Omental fat pad (tissue), 4 donors: Measurements from ENCODE around the gene SRSF5. TPM values are rescaled to one million over a fixed set of nuclear protein-coding genes. Genes with fewer than 3 reads are reported as not detected.

ENCODE experiments used
- ATAC-seq: fragments of 150-250 bp; one replicate; pipeline ENCODE4 v1.9.1; 2016; ENCODE audit warnings: mild to moderate bottlenecking, moderate library complexity; ENCODE audit not compliant: low FRiP score
- DNase-seq: peaks from one replicate; pipeline ENCODE4 v3.0.0-alpha.2; 2019; ENCODE audit warnings: low spot score
- CTCF ChIP-seq, 3 donors: fragments of 450-650 bp; IDR thresholded peaks; one replicate each; pipeline ENCODE4 v1.5.1; 2016 to 2017; ENCODE audit warnings: antibody characterized with exemption in 3 of 3, mild to moderate bottlenecking in 3 of 3, moderate library complexity in 2 of 3
- total RNA-seq, 4 donors: library from RNA; depleted of rRNA; stranded (reverse); fragments of >200 nt; gene quantifications; one replicate each; pipeline ENCODE4 v1.1.0, GENCODE V29; 2016

SRSF5 gene
- total RNA-seq, 4 donors from 2014 or later = 198 to 421 (median 367) TPM

- ATAC-seq = no peak
- TF ChIP-seq CTCF (IDR thresholded peaks at IDR 0.05) = no peak
- DNase-seq = no peak
Measured at GRCh38 chr14:69770559-69770958, 3.6 kb downstream of the SRSF5 start.

- no peak for ATAC-seq
- no peak for DNase-seq
- no peak for TF ChIP-seq CTCF (IDR thresholded peaks at IDR 0.05)
Measured at GRCh38 chr14:69771136-69771535, 4.2 kb downstream of the SRSF5 start.

GRCh38 chr14:69772082-69773017, 5.4 kb downstream of the SRSF5 start:
- TF ChIP-seq CTCF (IDR thresholded peaks at IDR 0.05) = no peak
- DNase-seq = no peak

GRCh38 chr14:69773571-69774276, 6.8 kb downstream of the SRSF5 start:
- ATAC-seq (no peak), DNase-seq (no peak)
- TF ChIP-seq CTCF (IDR thresholded peaks at IDR 0.05) = no peak

More at GRCh38 chr14:69772082-69773017, 5.4 kb downstream of the SRSF5 start:
- no peak for ATAC-seq

- DNase-seq = no peak
- TF ChIP-seq CTCF (IDR thresholded peaks at IDR 0.05) = no peak
- ATAC-seq = no peak
Measured at GRCh38 chr14:69775012-69775411, 8.1 kb downstream of the SRSF5 start.

- no peak for ATAC-seq
- TF ChIP-seq CTCF (IDR thresholded peaks at IDR 0.05) = no peak
- no peak for DNase-seq
Measured at GRCh38 chr14:69776875-69777453, 10.0 kb downstream of the SRSF5 start.
